ENCODE measurements around the gene ZNF761.
"Not testable (repeated sequence)": the region's sequence is repeated elsewhere in the genome, so short reads cannot be mapped to it uniquely, and the experiment has no call there.

ZNF761 gene

GRCh38 chr19:53462861-53463260, 31.1 kb downstream of the ZNF761 start:
- Histone ChIP-seq H3K27ac (ENCODE audit: poor library complexity, severe bottlenecking) (no peak overlapping the region), H3K36me3 (ENCODE audit: low read depth) (no peaks in the 10 kb centered on the region), H3K9me3 (ENCODE audit: severe bottlenecking) (no peaks in the 10 kb centered on the region), H3K4me3 (ENCODE audit: severe bottlenecking) (no peak overlapping the region), H3K4me1 (ENCODE audit: insufficient read depth, poor library complexity, severe bottlenecking) (no peaks in the 10 kb centered on the region), H3K27me3 (ENCODE audit: insufficient read depth, poor library complexity, severe bottlenecking) (no peaks in the 10 kb centered on the region)
- TF ChIP-seq, protein P1, sequence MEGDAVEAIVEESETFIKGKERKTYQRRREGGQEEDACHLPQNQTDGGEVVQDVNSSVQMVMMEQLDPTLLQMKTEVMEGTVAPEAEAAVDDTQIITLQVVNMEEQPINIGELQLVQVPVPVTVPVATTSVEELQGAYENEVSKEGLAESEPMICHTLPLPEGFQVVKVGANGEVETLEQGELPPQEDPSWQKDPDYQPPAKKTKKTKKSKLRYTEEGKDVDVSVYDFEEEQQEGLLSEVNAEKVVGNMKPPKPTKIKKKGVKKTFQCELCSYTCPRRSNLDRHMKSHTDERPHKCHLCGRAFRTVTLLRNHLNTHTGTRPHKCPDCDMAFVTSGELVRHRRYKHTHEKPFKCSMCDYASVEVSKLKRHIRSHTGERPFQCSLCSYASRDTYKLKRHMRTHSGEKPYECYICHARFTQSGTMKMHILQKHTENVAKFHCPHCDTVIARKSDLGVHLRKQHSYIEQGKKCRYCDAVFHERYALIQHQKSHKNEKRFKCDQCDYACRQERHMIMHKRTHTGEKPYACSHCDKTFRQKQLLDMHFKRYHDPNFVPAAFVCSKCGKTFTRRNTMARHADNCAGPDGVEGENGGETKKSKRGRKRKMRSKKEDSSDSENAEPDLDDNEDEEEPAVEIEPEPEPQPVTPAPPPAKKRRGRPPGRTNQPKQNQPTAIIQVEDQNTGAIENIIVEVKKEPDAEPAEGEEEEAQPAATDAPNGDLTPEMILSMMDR (IDR thresholded peaks at IDR 0.05; ENCODE audit: poor library complexity, severe bottlenecking): no peak
- DNase-seq (ENCODE audit: low spot score) (no peak), ATAC-seq (ENCODE audit: low read depth) (no peak)

DNA sequence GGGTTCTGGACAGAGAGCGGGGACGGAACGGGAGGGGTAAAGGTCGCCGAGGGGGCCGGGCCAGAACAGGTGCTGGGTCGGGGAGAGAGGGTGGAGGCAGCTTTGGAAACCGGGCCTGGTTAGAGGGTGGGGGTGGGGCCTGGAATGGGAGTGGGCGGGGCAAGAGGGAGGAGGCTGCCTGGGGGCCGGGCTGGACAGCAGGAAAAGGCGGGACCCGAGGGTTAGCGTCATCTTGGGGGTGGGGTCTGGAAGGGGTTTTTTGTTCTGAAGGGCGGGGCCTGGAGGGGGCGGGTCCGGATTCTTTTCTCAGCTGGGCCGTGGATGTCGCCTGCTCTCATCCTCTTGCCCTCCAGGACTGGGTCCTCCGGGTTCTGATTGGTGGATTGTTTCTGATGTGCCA, 31.5 kb downstream of the ZNF761 start:
- H3K27ac ChIP-seq (ENCODE audit: poor library complexity, severe bottlenecking): no peak overlapping the region
- no peaks in the 10 kb centered on the region for H3K36me3 ChIP-seq (ENCODE audit: low read depth)
- ATAC-seq (ENCODE audit: low read depth) (no peak), DNase-seq (ENCODE audit: low spot score) (no peak)
- no peaks in the 10 kb centered on the region for H3K9me3 ChIP-seq (ENCODE audit: severe bottlenecking)
- H3K4me3 ChIP-seq (ENCODE audit: severe bottlenecking): no peak overlapping the region
- TF ChIP-seq, protein P1 (IDR thresholded peaks at IDR 0.05; ENCODE audit: poor library complexity, severe bottlenecking): no peak
- no peaks in the 10 kb centered on the region for H3K4me1 ChIP-seq (ENCODE audit: insufficient read depth, poor library complexity, severe bottlenecking)
- H3K27me3 ChIP-seq (ENCODE audit: insufficient read depth, poor library complexity, severe bottlenecking): no peaks in the 10 kb centered on the region

DNA sequence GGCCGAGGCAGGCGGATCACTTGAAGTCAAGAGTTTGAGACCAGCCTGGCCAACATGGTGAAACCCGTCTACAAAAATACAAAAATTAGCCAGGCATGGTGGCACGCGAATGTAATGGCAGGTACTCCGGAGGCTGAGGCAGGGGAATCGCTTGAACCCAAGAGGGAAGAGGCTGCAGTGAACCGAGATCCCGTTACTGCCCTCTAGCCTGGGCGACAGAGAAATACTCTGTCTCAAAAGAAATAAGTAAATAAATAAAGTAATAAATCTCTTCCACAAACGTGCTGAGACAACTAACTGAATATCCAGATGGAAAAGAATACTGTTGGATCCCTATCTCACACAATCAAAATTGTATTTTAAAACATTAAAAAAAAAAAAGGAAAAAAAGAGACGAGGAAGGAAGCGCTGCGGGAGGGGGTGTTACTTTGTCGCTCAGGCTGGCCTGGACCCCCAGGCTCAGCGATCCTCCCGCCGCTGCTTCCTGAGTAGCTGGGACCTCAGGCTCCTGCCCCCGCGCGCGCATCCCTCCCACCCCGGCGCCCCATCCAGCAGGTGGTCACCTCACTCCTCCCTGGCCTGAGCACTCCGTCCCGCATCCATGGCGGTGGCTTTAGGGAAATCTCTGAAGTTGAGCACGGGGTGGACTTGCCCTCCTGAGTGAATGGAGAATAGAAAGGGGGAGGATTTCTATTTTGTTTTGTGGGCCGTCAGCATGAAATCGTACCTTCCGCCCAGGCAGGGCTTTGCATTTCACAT, 35.1 kb downstream of the ZNF761 start:
- TF ChIP-seq, protein P1 (IDR thresholded peaks at IDR 0.05; ENCODE audit: poor library complexity, severe bottlenecking): no peak
- Histone ChIP-seq H3K9me3 (ENCODE audit: severe bottlenecking) (no peaks in the 10 kb centered on the region), H3K4me3 (ENCODE audit: severe bottlenecking) (peak overlapping the region; percentile 66), H3K36me3 (ENCODE audit: low read depth) (no peaks in the 10 kb centered on the region; the same call in 1 of the 2 replicates), H3K27me3 (ENCODE audit: insufficient read depth, poor library complexity, severe bottlenecking) (no peaks in the 10 kb centered on the region), H3K27ac (ENCODE audit: poor library complexity, severe bottlenecking) (no peak overlapping the region), H3K4me1 (ENCODE audit: insufficient read depth, poor library complexity, severe bottlenecking) (no peaks in the 10 kb centered on the region)
- peak; percentile 43 for ATAC-seq (ENCODE audit: low read depth)
- no peak for DNase-seq (ENCODE audit: low spot score)

DNA sequence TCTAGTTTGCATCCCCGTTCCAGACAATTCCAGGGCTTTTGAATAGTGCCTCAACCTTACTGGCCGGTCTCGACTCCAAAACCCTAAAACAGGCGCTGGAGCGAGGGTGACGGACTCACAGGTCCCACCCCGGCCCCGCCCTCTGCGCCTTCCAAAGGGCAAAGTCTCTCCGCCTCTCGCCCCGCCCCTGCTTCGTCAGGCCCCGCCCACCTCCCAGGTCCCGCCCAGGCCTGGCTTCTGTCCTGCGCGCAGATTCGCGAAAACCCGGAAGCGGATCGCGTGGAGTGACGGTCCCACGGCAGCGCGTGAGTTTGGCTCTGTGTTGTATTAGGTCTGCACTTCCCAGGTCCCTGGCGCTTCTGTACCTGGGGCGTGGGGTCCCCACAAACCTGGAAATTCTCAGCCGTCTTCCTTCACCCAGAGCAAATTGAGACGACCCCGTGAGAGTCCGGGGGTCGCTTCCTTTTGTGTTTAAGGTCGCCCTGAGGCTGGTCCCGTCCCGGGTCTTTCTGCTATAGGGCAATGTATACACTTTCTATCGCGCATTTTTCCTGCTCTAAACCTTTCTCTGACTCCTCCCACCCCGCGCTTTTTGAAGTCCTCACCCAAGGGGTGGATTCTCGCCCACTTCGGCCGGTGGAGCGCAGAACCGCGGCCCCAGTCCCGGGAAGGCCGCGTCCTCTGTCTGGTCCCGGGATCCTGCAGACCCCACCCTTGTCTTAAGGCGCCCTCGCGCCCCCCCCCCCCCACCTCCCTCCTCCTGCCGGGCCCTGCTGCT, 35.9 kb downstream of the ZNF761 start, which contains the start of gene ZNF813:
ZNF813 (plus strand) TSS at position 249 of the 778 bp plus-strand sequence. CDS start 16,090 bp downstream, outside the sequence.
- DNase-seq (ENCODE audit: low spot score): peak; percentile 92
- peak within 1 kb of the TSS; percentile 17 for H3K27ac ChIP-seq (ENCODE audit: poor library complexity, severe bottlenecking)
- no peaks in the 10 kb centered on the region for H3K27me3 ChIP-seq (ENCODE audit: insufficient read depth, poor library complexity, severe bottlenecking)
- H3K9me3 ChIP-seq (ENCODE audit: severe bottlenecking): no peaks in the 10 kb centered on the region
- no peaks in the 10 kb centered on the region; the same call in 1 of the 2 replicates for H3K36me3 ChIP-seq (ENCODE audit: low read depth)
- TF ChIP-seq, protein P1 (IDR thresholded peaks at IDR 0.05; ENCODE audit: poor library complexity, severe bottlenecking): no peak
- no peaks in the 10 kb centered on the region for H3K4me1 ChIP-seq (ENCODE audit: insufficient read depth, poor library complexity, severe bottlenecking)
- ATAC-seq (ENCODE audit: low read depth): peak; percentile 94
- peak within 1 kb of the TSS; percentile 66 for H3K4me3 ChIP-seq (ENCODE audit: severe bottlenecking)

GRCh38 chr19:53468628-53469027, 36.8 kb downstream of the ZNF761 start:
- not testable (repeated sequence) for H3K27ac ChIP-seq (ENCODE audit: poor library complexity, severe bottlenecking); DNase-seq (ENCODE audit: low spot score)
- H3K4me3 ChIP-seq (ENCODE audit: severe bottlenecking): peak overlapping the region; percentile 66

More at GRCh38 chr19:53468628-53469027, 36.8 kb downstream of the ZNF761 start:
- not testable (repeated sequence) for ATAC-seq (ENCODE audit: low read depth); H3K27me3 ChIP-seq (ENCODE audit: insufficient read depth, poor library complexity, severe bottlenecking); H3K9me3 ChIP-seq (ENCODE audit: severe bottlenecking); H3K4me1 ChIP-seq (ENCODE audit: insufficient read depth, poor library complexity, severe bottlenecking); H3K36me3 ChIP-seq (ENCODE audit: low read depth)
